Measurements from ENCODE around the gene CDKL1.

GRCh38 chr14:50299585-50299984 lies 97.1 kb downstream of the CDKL1 start:
- TF ChIP-seq POLR2A (IDR thresholded peaks at IDR 0.05) (no peak), CTCF (IDR thresholded peaks at IDR 0.05) (no peak)

Measured in esophagus squamous epithelium (tissue), 4 donors.